Measurements from ENCODE around the gene ACBD3. TPM values are rescaled to one million over a fixed set of nuclear protein-coding genes. Genes with fewer than 3 reads are reported as not detected.

Gene ACBD3
- total RNA-seq = 10 to 100 TPM; 24.1 to 36.3 (median 32.8) TPM

DNA sequence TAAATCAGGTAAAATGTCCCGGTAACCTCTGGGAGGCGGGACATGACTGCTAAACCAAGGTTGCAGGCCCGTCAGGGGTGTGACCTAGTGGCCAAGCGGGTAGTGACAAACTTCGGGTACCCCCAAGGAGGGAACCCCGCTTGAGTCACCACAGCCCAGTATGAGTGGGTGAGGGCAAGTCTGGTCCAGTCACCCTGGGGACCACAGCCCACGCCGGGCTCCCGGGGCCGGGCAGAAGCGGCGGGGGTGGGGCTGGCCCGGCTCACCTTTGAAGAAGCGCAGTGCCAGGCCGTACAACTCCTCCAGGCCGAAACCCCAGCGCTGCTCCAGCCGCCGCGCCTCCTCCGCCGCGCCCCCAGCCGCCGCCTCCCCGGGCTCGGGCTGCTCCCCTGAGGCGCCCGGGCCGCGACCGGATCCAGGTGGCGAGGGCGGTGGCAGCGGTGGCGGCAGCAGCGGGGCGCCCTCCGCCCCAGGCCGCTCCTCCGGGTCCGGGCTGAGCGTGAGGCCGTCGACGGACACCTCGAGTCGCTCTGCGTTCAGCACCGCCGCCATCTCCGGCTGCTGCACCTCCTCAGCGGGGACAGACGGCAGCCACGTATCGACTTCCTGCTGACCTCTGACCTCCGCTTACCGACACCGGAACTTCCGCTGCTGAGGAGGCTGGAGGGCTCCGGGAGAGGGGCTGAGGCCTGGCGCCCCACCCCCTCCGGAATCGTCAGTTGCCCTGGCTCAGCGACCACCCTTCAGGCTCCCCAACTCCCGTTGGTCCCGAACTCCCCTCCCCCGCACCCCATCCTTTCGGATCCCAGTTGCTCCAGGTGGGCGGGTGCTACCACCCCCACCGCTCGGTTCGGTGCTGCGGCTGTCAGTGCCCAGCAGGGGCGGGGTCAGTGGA, at the start of gene ACBD3:
TSS of gene ACBD3 (minus strand) at position 618 of the 895 bp plus-strand sequence. CDS start at position 552, 66 bp downstream.
- Histone ChIP-seq H3K4me3 (peak within 1 kb of the TSS; percentile 65 to 97 (median 86)), H3K36me3 (no peaks in the 10 kb centered on the region), H3K27me3 (no peaks in the 10 kb centered on the region), H3K4me1 (peaks cover 0 to 31% (median 7%) of the 10 kb centered on the region in 4 donors), H3K27ac (peak within 1 kb of the TSS; percentile 87 to 98 (median 95)), H3K9me3 (no peaks in the 10 kb centered on the region)
- peak; percentile 89 to 95 (median 89) for DNase-seq
- TF ChIP-seq POLR2A (IDR thresholded peaks at IDR 0.05) = peak; percentile 86 to 90
- TF ChIP-seq, protein P1, sequence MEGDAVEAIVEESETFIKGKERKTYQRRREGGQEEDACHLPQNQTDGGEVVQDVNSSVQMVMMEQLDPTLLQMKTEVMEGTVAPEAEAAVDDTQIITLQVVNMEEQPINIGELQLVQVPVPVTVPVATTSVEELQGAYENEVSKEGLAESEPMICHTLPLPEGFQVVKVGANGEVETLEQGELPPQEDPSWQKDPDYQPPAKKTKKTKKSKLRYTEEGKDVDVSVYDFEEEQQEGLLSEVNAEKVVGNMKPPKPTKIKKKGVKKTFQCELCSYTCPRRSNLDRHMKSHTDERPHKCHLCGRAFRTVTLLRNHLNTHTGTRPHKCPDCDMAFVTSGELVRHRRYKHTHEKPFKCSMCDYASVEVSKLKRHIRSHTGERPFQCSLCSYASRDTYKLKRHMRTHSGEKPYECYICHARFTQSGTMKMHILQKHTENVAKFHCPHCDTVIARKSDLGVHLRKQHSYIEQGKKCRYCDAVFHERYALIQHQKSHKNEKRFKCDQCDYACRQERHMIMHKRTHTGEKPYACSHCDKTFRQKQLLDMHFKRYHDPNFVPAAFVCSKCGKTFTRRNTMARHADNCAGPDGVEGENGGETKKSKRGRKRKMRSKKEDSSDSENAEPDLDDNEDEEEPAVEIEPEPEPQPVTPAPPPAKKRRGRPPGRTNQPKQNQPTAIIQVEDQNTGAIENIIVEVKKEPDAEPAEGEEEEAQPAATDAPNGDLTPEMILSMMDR (IDR thresholded peaks at IDR 0.05) = peak in 2 of 6 experiments; percentile 13 to 30

DNA sequence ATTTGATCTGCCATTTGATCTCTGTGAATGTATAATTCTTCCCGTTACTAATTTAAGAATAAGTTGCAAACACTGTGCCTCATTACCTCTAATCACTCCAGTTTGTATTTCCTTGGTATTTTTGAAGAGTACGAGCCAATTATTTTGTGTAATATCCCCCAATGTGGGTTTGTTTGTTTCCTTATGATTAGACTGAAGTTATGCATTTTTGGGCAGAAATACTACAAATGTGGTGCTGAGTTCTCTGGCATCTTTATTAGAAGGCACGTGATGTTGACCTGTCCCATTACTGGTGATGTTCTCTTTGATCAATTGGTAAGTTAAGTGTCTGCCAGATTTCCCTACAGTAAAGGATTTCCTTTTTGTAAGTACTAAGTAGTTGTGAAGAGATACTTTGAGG, 47.3 kb upstream of the ACBD3 start:
- H3K4me1 ChIP-seq = no peaks in the 10 kb centered on the region
- DNase-seq = no peak
- no peak overlapping the region for H3K27ac ChIP-seq
- TF ChIP-seq, protein P1 (IDR thresholded peaks at IDR 0.05) = no peak
- TF ChIP-seq POLR2A (IDR thresholded peaks at IDR 0.05) = no peak
- H3K4me3 ChIP-seq = no peak overlapping the region
- H3K36me3 ChIP-seq = peaks cover 0 to 5% (median 0%) of the 10 kb centered on the region in 3 donors
- H3K9me3 ChIP-seq = no peaks in the 10 kb centered on the region
- no peaks in the 10 kb centered on the region for H3K27me3 ChIP-seq

DNA sequence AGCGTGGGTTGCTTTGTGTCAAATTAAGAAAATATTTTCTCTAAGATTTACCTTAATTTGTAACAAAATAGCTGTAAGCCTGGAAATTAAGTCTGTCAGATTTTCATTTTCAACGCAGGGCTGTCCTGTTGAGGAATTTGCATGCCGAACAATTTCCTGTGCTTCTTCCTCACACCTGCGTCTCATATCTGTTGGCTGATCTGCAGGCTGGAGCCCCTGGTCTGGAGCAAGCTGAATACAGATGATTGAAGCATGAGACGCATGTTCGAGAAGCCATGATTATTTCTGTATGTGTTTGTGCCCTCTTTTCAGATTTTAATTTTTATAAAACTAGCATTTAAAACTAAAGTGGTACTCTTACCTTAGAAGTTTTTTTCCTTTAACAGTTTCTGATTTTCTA, 46.8 kb upstream of the ACBD3 start:
- H3K36me3 ChIP-seq = peaks cover 0 to 5% (median 0%) of the 10 kb centered on the region in 3 donors
- H3K27me3 ChIP-seq = no peaks in the 10 kb centered on the region
- no peak overlapping the region for H3K27ac ChIP-seq
- TF ChIP-seq, protein P1 (IDR thresholded peaks at IDR 0.05) = no peak
- no peak for TF ChIP-seq POLR2A (IDR thresholded peaks at IDR 0.05)
- peak in 2 of 3 donors; percentile 47 to 54 for DNase-seq
- H3K4me1 ChIP-seq = no peaks in the 10 kb centered on the region
- no peaks in the 10 kb centered on the region for H3K9me3 ChIP-seq
- H3K4me3 ChIP-seq = no peak overlapping the region

DNA sequence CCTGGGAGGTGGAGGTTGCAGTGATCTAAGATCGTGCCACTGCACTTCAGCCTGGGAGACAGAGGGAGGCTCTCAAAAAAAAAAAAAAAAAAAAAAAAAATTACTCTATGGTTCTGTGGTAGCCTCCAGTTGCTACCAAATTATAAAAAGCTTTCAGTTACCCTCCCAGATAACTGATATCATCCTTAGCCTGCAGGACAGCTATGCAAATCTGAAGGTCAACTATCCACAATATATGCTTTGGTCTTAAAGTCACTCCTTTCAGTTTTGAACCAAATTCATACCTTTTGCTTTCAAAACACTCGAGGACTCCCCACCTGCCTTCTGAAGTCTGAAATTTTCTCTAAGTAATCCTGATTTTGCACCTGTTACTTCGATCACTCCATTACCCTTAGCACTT, 40.1 kb upstream of the ACBD3 start:
- TF ChIP-seq POLR2A (IDR thresholded peaks at IDR 0.05) = no peak
- TF ChIP-seq, protein P1 (IDR thresholded peaks at IDR 0.05) = no peak
- H3K4me1 ChIP-seq = peaks cover 0 to 11% (median 5%) of the 10 kb centered on the region in 4 donors
- H3K4me3 ChIP-seq = no peak overlapping the region
- no peak overlapping the region for H3K27ac ChIP-seq
- no peaks in the 10 kb centered on the region for H3K36me3 ChIP-seq
- no peak for DNase-seq
- peaks cover 0 to 8% of the 10 kb centered on the region in 2 donors for H3K27me3 ChIP-seq
- no peaks in the 10 kb centered on the region for H3K9me3 ChIP-seq

DNA sequence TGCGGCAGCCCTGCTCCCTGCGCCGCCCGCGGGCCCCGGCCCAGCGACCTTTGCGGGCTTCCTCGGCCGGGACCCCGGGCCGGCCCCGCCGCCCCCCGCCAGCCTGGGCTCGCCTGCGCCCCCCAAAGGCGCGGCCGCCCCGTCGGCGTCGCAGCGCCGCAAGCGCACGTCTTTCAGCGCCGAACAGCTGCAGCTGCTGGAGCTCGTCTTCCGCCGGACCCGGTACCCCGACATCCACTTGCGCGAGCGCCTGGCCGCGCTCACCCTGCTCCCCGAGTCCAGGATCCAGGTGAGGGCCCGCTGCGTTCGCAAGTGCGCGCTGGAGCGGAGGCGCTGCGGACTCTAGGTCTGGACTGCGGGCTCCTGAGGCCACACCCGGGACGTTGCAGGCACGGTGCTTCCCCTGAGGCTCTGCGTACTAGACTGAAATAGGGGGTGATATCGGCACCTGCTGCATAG, 37.3 kb upstream of the ACBD3 start:
- Histone ChIP-seq H3K36me3 (no peaks in the 10 kb centered on the region), H3K27ac (no peak overlapping the region), H3K4me3 (peak overlapping the region; percentile 9 to 59 (median 55)), H3K9me3 (no peaks in the 10 kb centered on the region), H3K4me1 (peaks cover 0 to 11% (median 5%) of the 10 kb centered on the region in 4 donors), H3K27me3 (peaks cover 0 to 8% of the 10 kb centered on the region in 2 donors)
- DNase-seq = peak in 2 of 3 donors; percentile 63 to 64
- TF ChIP-seq, protein P1 (IDR thresholded peaks at IDR 0.05) = no peak
- no peak for TF ChIP-seq POLR2A (IDR thresholded peaks at IDR 0.05)

All from Peyer's patch (tissue), 4 donors.